ENCODE data around the gene RAB41.
"Not testable (repeated sequence)": the region's sequence is repeated elsewhere in the genome, so short reads cannot be mapped to it uniquely, and the experiment has no call there.

RAB41 gene

DNA sequence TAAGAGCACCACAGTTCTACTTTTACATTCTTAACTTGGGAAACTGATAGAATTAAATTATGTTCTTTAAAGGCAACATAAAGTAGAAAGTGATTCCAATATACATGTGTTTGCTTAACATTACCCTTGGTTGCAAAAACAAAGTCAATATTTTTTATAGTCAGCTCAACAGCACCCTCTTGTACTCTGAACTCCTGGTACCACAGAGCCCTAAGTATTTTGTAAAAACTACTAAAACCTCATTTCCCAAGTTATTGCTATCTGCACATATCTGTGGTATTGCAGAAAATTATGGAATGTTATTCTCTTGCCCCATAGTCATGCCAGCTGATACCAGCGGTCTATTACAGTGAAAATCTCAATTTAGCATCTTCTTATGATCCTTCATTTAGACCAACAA lies 10.8 kb downstream of the RAB41 start:
- no peak for DNase-seq

DNA sequence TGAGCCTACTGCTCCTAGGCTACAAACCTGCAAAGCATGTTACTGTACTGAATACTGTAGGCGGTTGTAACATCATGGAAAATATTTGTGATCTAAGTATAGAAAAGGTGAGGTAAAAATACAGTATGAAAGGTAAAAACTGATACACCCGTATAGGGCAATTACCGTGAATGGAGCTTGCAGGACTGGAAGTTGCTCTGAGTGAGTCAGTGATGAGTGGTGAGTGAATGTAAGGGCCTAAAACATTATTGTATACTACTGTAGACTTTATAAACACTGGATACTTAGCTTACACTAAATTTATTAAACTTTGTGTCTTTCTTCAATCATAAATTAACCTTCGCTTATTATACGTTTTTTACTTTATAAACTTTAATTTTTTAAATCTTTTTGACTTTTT lies 11.6 kb downstream of the RAB41 start:
- no peak for DNase-seq

GRCh38 chrX:70301716-70302115 lies 19.7 kb downstream of the RAB41 start:
- no peak for DNase-seq

DNA sequence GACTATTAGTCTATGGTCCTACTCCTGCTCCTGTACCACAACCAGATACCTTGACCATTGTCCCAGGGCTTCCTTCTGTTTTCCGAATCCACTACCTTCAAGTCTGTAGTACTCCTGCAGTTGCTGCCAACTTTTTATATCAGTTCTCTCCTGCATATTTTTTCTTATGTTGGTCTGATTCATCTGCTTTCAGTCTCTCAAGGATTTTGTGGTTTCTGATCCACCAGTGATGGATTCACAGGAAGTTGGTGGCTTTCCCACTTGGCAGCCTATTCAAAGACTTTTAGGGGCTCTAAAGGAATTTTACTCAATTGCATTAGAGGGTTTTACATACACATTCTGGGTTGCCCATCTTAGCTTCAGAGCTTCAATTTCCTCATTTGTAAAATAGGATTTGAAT lies 31.5 kb downstream of the RAB41 start:
- DNase-seq, result no peak

DNA sequence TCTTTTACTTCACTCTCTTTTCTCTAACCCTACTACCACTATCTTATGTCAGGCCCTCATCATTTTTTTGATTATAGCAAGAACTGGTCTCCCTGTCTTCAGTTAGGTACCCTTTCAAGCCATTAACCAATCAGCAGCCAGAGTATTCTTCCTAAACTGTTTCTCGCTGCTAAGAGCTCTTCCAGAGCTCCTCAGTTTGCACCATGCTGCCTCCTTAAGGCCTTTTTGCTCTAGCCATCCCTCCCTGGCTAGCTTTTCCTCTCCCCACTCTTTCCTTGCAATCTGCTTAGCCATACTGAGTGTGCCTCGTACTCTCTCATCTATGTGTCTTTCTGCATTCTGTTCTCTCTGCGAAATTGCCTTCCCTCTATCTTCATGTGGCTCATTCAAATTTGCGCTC lies 40.8 kb downstream of the RAB41 start:
- no peak for DNase-seq

- not testable (repeated sequence) for DNase-seq
Observed at GRCh38 chrX:70323628-70324027, 41.7 kb downstream of the RAB41 start.

DNA sequence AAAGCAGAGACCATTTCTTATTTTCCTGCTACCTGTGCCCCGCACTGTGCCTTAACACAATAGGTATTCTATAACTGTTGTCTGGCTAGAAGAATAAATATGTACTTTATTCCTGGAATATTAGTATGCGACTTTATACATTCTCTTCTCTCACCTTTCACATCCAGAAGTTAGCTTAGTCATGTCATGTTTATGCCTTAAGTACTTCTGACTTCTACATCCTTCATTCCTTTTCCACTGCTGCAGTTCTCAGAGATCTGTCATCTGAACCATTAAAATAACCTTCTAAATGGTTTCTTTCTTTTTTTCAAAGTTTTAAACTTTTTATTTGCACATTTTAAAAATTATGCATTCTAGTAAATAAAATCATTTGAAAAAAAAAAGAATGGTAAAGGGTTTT lies 42.4 kb downstream of the RAB41 start:
- DNase-seq, result no peak

GRCh38 chrX:70331161-70331560 lies 49.2 kb downstream of the RAB41 start:
- DNase-seq, result no peak

DNA sequence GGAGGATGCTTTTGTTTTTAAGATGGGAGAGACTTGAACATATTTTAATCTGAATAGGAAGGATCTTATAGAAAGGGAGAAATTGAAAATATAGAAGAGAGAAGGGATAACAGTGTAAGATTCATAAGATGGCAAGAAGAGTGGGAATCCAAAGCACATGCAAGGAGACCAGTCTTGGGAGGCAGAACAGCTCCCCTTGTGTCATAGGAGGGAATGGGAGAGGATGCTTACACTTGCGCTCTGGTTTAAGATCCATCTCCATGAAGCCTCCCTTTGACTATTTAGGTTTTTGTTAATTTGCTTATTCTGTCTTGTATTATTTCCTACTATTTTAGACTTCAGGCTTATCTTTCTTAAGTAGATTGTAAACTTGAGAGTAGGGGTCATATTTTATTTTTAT lies 50.6 kb downstream of the RAB41 start:
- no peak for DNase-seq
